ENCODE results near the gene YIF1B.

- TF ChIP-seq CTCF (IDR thresholded peaks at IDR 0.05; ENCODE audit: low read depth, low read length), result no peak
- no peak for TF ChIP-seq EZH2phosphoT487 (IDR thresholded peaks at IDR 0.05; ENCODE audit: low read depth)
These were observed 43.7 kb upstream of the YIF1B start for GRCh38 chr19:38359242-38360021.
